G401.6 (cell line): ENCODE results near the gene PITPNC1.
"Not testable (repeated sequence)": the region's sequence is repeated elsewhere in the genome, so short reads cannot be mapped to it uniquely, and the experiment has no call there.

Experiments
- FAIRE-seq: peaks from 2 replicates; lab custom pipeline; 2012; peaks lifted over from hg19 to GRCh38; lab: Jason Lieb, UNC

The PITPNC1 gene

DNA sequence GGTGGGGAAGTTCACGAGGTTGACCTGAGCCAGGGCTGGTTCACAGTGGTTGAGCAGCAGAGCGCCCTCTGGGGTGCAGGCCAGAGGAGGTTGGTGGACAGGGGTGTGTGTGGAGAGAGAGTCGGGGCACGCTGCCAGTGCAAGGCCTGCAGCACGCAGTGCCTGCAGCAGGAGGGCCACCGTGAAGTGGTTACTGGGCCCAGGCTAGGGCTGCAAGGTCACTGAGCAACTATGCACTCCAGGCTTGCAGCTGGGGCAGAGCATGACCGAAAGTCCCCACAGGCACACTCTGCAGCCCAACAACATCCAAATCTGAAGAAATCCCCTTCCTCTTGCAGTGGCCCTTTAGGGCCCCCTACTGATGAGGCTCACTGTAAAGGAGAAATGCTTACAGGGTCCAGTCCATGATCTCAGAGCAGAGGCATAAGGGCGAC, 251.5 kb downstream of the PITPNC1 start:
- no peak for FAIRE-seq

GRCh38 chr17:67629971-67630320, 252.9 kb downstream of the PITPNC1 start:
- no peak for FAIRE-seq

- FAIRE-seq = not testable (repeated sequence)
Measured at GRCh38 chr17:67630836-67631235, 253.8 kb downstream of the PITPNC1 start.

DNA sequence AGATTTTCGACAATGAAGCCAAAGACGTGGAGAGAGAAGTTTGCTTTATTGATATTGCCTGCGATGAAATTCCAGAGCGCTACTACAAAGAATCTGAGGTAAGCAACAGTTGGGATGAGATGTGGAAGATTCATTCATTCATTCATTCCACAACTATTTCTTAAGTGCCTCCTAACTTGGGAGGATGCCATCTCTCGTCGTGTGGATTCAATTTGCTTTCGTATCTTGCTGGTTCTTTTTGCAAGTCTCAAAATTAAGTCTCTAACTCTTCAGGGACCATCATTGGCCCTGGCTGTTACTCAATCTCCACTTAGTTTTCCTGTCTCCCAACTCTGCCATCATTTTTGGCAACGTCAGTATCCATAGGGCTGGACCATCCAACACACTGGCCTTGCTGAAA, 255.1 kb downstream of the PITPNC1 start:
- FAIRE-seq = no peak

- FAIRE-seq = no peak
Measured at GRCh38 chr17:67633751-67634211, 256.7 kb downstream of the PITPNC1 start.

DNA sequence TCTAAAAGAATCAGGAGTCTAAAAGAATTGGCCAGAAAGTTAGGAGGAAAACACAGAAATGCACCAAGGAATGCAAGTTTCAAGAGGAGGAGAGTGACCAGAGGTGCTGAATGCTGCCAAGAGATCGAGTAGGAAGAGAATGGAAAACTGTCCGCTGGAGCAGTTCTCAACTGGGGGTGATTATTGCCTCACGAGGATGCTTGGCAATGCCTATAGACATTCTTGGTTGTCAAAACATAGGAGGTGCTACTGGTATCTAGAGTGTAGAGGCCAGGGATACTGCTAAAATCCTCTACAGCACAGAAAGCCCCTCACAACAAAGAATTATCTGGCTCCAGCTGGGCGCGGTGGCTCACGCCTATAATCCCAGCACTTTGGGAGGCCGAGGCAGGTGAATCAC, 258.6 kb downstream of the PITPNC1 start:
- FAIRE-seq = no peak

- no peak for FAIRE-seq
Measured at GRCh38 chr17:67636312-67636711, 259.2 kb downstream of the PITPNC1 start.

DNA sequence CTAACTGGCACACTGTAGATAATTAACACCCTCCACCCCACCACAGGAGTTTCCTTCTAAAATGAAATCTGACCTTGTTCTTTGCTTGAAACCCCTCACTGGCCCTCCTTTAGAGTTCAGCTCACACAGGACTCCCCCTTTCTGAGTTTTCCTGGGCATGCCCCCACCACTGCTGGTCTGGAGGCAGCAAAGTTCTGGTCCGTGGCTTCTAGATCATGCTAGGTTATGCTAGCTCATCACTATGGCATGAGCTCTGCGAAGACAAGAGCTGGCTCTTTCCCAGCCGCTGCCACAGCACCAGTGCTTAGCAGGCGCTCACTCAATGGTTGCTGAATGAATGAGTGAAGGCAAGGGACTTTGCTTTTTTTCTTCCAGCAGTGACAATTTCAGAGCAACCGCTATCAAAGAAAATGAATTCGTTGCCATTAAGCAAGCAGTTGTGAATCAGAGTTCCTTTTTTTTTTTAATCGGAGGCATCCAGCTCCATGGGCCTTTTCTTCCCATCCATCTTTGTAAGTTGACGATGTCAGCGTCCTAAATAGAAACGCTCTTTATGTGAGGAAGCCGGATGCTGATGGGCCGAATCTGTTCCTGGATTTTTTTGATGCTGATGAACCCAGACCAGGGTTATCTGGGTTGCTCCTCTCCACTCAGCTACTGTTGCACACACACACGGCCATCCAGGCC, 259.9 kb downstream of the PITPNC1 start:
- FAIRE-seq = no peak

DNA sequence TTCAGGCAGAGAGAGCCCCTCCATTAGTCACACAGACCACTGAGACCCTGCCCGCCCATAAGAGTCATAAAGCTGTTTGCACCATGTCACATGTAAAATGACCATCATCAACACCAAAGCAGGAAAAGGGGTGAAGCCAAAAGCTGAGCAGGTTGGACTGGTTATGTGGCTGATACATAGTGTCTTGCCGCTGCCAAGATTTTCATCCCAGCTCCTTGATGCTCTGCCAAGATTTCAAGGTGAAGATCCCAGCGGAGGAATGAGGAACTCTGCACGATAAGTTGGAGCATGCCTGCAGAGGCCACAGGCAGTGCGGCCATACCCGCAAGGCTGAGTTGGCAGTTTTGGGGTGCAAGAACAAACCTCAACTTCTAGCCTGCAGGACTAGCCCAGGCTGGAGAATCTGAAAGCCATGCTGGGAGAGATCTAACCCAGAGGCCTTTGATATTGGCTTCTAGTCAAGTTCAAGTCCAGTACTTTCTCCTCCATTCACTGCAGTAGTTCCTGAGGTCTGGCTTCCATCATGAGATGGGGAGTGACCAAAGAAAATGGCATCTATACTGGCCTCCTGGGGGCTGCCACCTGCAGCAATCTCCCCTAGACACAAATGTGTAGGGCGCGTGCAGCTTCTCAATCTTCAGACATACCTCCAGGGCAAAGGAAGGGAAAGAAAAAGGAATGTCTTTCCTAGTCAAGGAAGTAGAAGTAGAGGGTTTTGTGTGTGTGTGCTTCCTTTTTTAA, 261.0 kb downstream of the PITPNC1 start:
- no peak for FAIRE-seq

GRCh38 chr17:67638871-67639270, 261.8 kb downstream of the PITPNC1 start:
- no peak for FAIRE-seq

- no peak for FAIRE-seq
Measured at GRCh38 chr17:67639555-67639954, 262.5 kb downstream of the PITPNC1 start.

GRCh38 chr17:67639979-67640378, 262.9 kb downstream of the PITPNC1 start:
- FAIRE-seq = no peak

DNA sequence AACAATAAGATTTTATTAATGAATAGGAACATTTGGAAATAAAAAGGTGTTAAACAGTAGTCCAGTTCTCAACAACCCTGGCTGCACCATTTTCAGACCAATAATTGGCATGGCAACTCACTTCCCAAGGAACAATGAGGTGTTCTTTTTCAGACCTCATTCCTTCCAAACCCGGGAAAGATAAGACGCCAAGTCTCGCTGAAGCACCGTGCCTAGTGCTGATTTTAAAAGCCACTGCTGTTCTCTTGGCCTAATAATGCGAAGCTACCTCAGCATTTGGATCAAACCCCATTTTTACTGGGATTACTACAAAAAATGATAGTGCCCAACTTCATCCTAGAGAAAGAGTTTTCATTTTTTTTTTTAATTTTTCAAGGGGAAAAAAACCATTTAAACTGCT, 265.4 kb downstream of the PITPNC1 start:
- FAIRE-seq = no peak

DNA sequence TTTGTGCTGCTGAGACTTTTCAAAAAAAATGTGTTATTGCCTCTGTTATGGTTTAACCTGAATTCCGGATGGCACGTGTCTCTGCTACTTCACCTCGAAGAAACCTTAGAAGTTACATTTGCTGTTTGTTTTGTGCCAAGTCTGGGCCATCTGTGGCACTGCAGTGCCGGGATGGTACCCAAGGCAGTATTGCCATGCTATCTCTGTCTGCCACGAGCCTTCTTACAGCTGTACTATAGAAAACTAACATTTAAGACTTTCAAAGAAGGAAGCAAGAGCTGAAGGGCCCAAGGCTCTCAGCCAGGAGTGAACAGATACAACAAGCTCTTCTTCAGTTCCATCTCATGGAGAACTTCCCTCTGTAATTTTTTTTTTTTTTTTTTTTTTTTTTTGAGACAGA, 267.0 kb downstream of the PITPNC1 start:
- no peak for FAIRE-seq

GRCh38 chr17:67645195-67645594, 268.1 kb downstream of the PITPNC1 start:
- FAIRE-seq = not testable (repeated sequence)

DNA sequence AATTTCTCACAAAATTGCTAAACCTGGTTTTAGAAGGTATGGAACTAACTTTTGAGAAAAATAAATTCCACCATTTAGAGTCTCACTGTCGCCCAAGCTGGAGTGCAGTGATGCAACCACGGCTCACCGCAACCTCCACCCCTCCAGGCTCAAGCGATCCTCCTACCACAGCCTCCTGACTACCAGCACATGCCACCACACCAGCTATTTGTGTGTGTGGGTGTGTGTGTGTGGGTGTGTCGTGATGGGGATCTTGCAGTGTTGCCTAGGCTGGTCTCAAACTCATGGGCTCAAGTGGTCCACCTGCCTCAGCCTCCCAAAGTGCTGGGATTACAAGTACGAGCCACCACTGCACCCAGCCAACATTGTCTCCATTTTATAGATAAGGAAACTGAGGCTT, 269.4 kb downstream of the PITPNC1 start:
- FAIRE-seq = no peak

- no peak for FAIRE-seq
Measured at GRCh38 chr17:67647482-67647881, 270.4 kb downstream of the PITPNC1 start.

DNA sequence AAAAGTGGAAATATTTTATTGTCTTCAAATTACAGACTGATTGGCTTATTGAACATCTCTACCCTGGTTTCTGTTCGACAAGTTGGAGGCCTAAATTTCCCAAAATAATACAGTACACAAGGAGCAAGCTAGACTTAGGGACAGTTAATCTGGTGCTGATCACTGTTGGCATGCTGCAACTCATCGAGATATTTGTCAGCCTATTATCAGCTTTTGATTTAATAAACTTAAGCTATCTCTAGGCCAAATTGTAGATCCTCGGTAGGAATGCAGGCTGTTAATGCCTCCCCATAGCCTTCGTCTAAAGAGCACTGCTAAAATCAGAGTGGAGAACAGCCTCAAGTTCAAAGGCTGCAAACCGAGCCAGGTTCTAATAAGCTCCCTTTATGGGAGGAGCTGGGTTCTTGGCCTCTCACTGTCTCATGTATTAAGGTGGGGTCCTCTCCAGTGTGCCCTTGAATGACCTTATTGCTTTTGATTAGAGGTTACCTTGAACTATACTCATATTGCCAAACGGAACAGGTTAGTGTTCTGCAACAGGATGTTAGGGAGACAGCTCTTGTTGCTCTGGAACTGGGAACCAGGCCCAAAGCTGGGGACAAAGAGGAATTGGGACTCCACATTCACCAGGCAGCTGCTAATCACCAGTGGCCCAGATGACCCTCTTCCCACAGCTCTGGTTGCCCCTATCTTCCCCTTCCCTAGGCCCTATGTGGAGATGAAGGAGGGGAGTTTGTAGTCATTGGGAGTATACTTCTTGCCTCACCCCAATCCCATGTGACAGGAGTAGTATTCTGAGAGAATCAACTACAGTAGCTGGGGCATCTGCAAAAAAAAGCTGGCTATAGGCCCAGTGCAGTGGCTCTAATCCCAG, 271.2 kb downstream of the PITPNC1 start:
- no peak for FAIRE-seq

DNA sequence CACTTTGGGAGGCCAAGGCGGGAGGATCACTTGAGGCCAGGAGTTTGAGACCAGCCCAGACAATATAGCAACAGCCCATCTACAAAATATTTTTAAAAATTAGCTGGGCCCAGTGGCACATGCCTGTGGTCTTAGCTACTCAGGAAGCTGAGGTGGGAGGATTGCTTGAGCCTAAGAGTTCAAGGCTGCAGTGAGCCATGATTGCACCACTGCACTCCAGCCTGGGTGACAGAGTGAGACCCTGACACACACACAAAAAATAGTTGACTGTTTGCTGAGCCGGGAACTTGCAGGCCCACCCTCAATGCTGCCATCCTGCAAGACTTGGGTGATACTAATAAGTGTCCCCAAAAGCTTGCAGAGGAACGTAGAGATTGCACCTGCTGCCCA, 271.8 kb downstream of the PITPNC1 start:
- not testable (repeated sequence) for FAIRE-seq

GRCh38 chr17:67649891-67650290, 272.8 kb downstream of the PITPNC1 start:
- no peak for FAIRE-seq

DNA sequence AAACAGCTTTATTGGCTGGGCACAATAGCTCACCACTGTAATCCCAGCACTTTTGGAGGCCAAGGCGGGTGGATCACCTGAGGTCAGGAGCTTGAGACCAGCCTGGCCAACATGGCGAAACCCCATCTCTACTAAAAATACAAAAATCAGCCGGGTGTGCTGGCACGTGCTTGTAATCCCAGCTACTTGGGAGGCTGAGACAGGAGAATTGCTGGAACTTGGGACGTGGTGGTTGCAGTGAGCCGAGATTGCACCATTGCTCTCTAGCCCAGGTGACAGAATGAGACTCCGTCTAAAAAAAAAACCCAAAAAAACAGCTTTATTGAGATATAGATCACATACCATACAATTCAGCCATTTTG, 274.1 kb downstream of the PITPNC1 start:
- not testable (repeated sequence) for FAIRE-seq

DNA sequence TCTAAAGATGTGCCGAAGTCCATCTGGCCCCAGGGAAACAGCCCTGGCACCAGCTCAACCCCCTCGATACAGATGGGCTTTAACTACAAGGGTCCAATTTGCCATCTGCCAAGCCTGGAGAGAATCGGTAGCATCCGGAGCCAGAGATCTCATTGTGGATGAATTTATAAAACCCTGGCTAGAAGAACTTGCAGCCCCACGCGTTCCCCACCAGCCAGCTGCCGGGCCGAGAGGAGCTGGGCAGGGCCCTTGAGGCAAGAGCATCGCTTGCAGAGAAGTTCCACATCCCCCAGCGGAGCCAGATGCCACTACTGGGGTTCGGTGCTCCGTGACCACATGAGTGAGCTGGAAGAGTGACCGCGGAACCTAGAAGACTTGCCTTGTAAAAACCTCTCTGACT, 275.4 kb downstream of the PITPNC1 start:
- FAIRE-seq = no peak
